Dendritic cell treated with granulocyte-macrophage colony-stimulating factor and Interleukin-4, amounts not matched to agents 40 ng/mL and 50 ng/mL, for 4 days (primary cell): Measurements from ENCODE around the gene SNX30.

ENCODE experiments used
- H3K27ac Mint-ChIP-seq: one replicate; pipeline ENCODE4 v1.8.0; 2022; ENCODE audit warnings: mild to moderate bottlenecking, mixed read lengths
- H3K27me3 Mint-ChIP-seq: one replicate; pipeline ENCODE4 v1.8.0; 2022; ENCODE audit warnings: mild to moderate bottlenecking, mixed read lengths
- H3K36me3 Mint-ChIP-seq: one replicate; pipeline ENCODE4 v1.8.0; 2022; ENCODE audit warnings: low read depth, mixed read lengths
- H3K4me1 Mint-ChIP-seq: one replicate; pipeline ENCODE4 v1.8.0; 2022; ENCODE audit warnings: low read depth, mixed read lengths
- H3K4me3 Mint-ChIP-seq: one replicate; pipeline ENCODE4 v1.8.0; 2022; ENCODE audit warnings: mild to moderate bottlenecking, moderate library complexity, mixed read lengths
- H3K9me3 Mint-ChIP-seq: one replicate; pipeline ENCODE4 v1.8.0; 2022; ENCODE audit warnings: mixed read lengths
- intact Hi-C: fragments of 100-400 bp; cut with micrococcal nuclease; formaldehyde crosslinking; loops from one replicate; pipeline ENCODE4 v1.15.0; 2022

The SNX30 gene

GRCh38 chr9:112796485-112796884, 45.9 kb downstream of the SNX30 start:
- intact Hi-C loops = loop anchor here (10.0 kb wide), 1 partner anchor 352 kb away; no protein-coding TSS in a partner anchor
- H3K4me1 Mint-ChIP-seq = peaks cover 38% of the 10 kb centered on the region
- no peaks in the 10 kb centered on the region for H3K9me3 Mint-ChIP-seq
- H3K4me3 Mint-ChIP-seq = no peak overlapping the region
- H3K36me3 Mint-ChIP-seq = peaks cover 8% of the 10 kb centered on the region
- H3K27ac Mint-ChIP-seq = no peak overlapping the region
- H3K27me3 Mint-ChIP-seq = no peaks in the 10 kb centered on the region

GRCh38 chr9:112809351-112809848, 58.8 kb downstream of the SNX30 start:
- Mint-ChIP-seq H3K27ac (no peak overlapping the region), H3K4me3 (peak overlapping the region; percentile 28), H3K4me1 (peaks cover 7% of the 10 kb centered on the region), H3K36me3 (peaks cover 27% of the 10 kb centered on the region), H3K9me3 (no peaks in the 10 kb centered on the region), H3K27me3 (no peaks in the 10 kb centered on the region)
- intact Hi-C loops = no loop called here

GRCh38 chr9:112809906-112810305, 59.3 kb downstream of the SNX30 start:
- Mint-ChIP-seq H3K9me3 (no peaks in the 10 kb centered on the region), H3K27me3 (no peaks in the 10 kb centered on the region), H3K4me3 (no peak overlapping the region), H3K36me3 (peaks cover 22% of the 10 kb centered on the region), H3K4me1 (peaks cover 7% of the 10 kb centered on the region), H3K27ac (no peak overlapping the region)
- intact Hi-C loops = no loop called here

GRCh38 chr9:112810696-112811490, 60.3 kb downstream of the SNX30 start:
- no peaks in the 10 kb centered on the region for H3K27me3 Mint-ChIP-seq

GRCh38 chr9:112811518-112811917, 61.0 kb downstream of the SNX30 start:
- H3K4me1 Mint-ChIP-seq = peaks cover 19% of the 10 kb centered on the region
- H3K27ac Mint-ChIP-seq = no peak overlapping the region
- H3K4me3 Mint-ChIP-seq = no peak overlapping the region
- peaks cover 10% of the 10 kb centered on the region for H3K36me3 Mint-ChIP-seq
- H3K27me3 Mint-ChIP-seq = no peaks in the 10 kb centered on the region
- intact Hi-C loops = no loop called here
- H3K9me3 Mint-ChIP-seq = no peaks in the 10 kb centered on the region

More at GRCh38 chr9:112810696-112811490, 60.3 kb downstream of the SNX30 start:
- intact Hi-C loops = no loop called here
- peaks cover 15% of the 10 kb centered on the region for H3K36me3 Mint-ChIP-seq
- no peaks in the 10 kb centered on the region for H3K9me3 Mint-ChIP-seq
- no peak overlapping the region for H3K4me3 Mint-ChIP-seq
- no peak overlapping the region for H3K27ac Mint-ChIP-seq
- peaks cover 12% of the 10 kb centered on the region for H3K4me1 Mint-ChIP-seq

- Mint-ChIP-seq H3K9me3 (no peaks in the 10 kb centered on the region), H3K27me3 (no peaks in the 10 kb centered on the region), H3K36me3 (peaks cover 30% of the 10 kb centered on the region), H3K4me1 (peaks cover 36% of the 10 kb centered on the region), H3K4me3 (no peak overlapping the region), H3K27ac (peak overlapping the region; percentile 15)
- intact Hi-C loops = no loop called here
These were observed 65.3 kb downstream of the SNX30 start for GRCh38 chr9:112815868-112816267.

GRCh38 chr9:112817860-112818203, 67.3 kb downstream of the SNX30 start:
- intact Hi-C loops = no loop called here
- H3K27ac Mint-ChIP-seq = no peak overlapping the region
- H3K36me3 Mint-ChIP-seq = peaks cover 43% of the 10 kb centered on the region
- H3K4me1 Mint-ChIP-seq = peaks cover 39% of the 10 kb centered on the region
- H3K4me3 Mint-ChIP-seq = no peak overlapping the region
- H3K9me3 Mint-ChIP-seq = no peaks in the 10 kb centered on the region
- no peaks in the 10 kb centered on the region for H3K27me3 Mint-ChIP-seq

GRCh38 chr9:112819635-112820496, 69.3 kb downstream of the SNX30 start:
- Mint-ChIP-seq H3K9me3 (no peaks in the 10 kb centered on the region), H3K36me3 (peaks cover 49% of the 10 kb centered on the region), H3K4me1 (peaks cover 50% of the 10 kb centered on the region), H3K4me3 (no peak overlapping the region), H3K27ac (peak overlapping the region; percentile 65), H3K27me3 (no peaks in the 10 kb centered on the region)
- intact Hi-C loops = loop anchor here (10.0 kb wide), 1 partner anchor 65 kb away; the partner anchor contains the start of gene SNX30

- Mint-ChIP-seq H3K9me3 (no peaks in the 10 kb centered on the region), H3K4me1 (peaks cover 46% of the 10 kb centered on the region), H3K27me3 (no peaks in the 10 kb centered on the region), H3K36me3 (peaks cover 57% of the 10 kb centered on the region), H3K4me3 (no peak overlapping the region), H3K27ac (peak overlapping the region; percentile 65)
- intact Hi-C loops = loop anchor here (10.0 kb wide), 1 partner anchor 66 kb away; the partner anchor contains the start of gene SNX30
These were observed 70.3 kb downstream of the SNX30 start for GRCh38 chr9:112820881-112821280.

- Mint-ChIP-seq H3K4me1 (peaks cover 37% of the 10 kb centered on the region), H3K36me3 (peaks cover 72% of the 10 kb centered on the region), H3K9me3 (no peaks in the 10 kb centered on the region), H3K4me3 (no peak overlapping the region), H3K27ac (no peak overlapping the region), H3K27me3 (no peaks in the 10 kb centered on the region)
- intact Hi-C loops = loop anchor here (10.0 kb wide), 1 partner anchor 68 kb away; the partner anchor contains the start of gene SNX30
These were observed 72.1 kb downstream of the SNX30 start for GRCh38 chr9:112822618-112823017.

GRCh38 chr9:112823257-112823656, 72.7 kb downstream of the SNX30 start:
- Mint-ChIP-seq H3K4me3 (no peak overlapping the region), H3K27me3 (no peaks in the 10 kb centered on the region), H3K27ac (no peak overlapping the region), H3K36me3 (peaks cover 67% of the 10 kb centered on the region), H3K9me3 (no peaks in the 10 kb centered on the region), H3K4me1 (peaks cover 37% of the 10 kb centered on the region)
- intact Hi-C loops = loop anchor here (10.0 kb wide), 1 partner anchor 68 kb away; the partner anchor contains the start of gene SNX30

GRCh38 chr9:112831281-112831851, 80.8 kb downstream of the SNX30 start:
- no peaks in the 10 kb centered on the region for H3K9me3 Mint-ChIP-seq
- H3K4me1 Mint-ChIP-seq = peaks cover 53% of the 10 kb centered on the region
- no peak overlapping the region for H3K4me3 Mint-ChIP-seq
- peak overlapping the region; percentile 66 for H3K27ac Mint-ChIP-seq
- intact Hi-C loops = no loop called here
- H3K36me3 Mint-ChIP-seq = peaks cover 62% of the 10 kb centered on the region
- no peaks in the 10 kb centered on the region for H3K27me3 Mint-ChIP-seq

GRCh38 chr9:112831969-112832368, 81.4 kb downstream of the SNX30 start:
- Mint-ChIP-seq H3K9me3 (no peaks in the 10 kb centered on the region), H3K27me3 (no peaks in the 10 kb centered on the region), H3K27ac (peak overlapping the region; percentile 66), H3K4me1 (peaks cover 52% of the 10 kb centered on the region), H3K36me3 (peaks cover 62% of the 10 kb centered on the region), H3K4me3 (no peak overlapping the region)
- intact Hi-C loops = no loop called here
